ENCODE measurements around the gene TOGARAM1. TPM values are rescaled to one million over a fixed set of nuclear protein-coding genes. Genes with fewer than 3 reads are reported as not detected.
A peak's percentile ranks its signal among the peaks of the same experiment; 100 is the strongest.

TOGARAM1 gene
- total and polyA plus RNA-seq, 7 experiments from 2014 or later = 8.7 to 17.5 (median 12.0) TPM

DNA sequence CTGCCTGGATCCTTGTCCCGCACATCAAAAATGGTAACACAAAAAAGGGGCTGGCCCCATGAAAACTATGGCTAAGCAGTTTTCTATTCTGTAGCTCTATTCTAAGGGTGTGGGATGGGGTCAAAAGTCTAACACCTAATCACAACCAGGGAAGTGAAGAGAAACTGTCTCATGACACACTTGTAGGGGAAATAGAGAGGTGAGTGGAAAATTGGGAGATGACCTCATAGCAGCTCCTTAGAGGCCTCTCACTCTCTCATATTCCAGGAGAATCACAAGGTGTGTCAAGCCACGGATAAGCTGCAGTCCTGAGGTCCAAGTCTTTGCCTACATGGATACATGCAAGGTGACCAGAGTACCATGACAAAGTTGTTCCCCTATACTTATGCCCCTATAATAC is 10.9 kb upstream of the TOGARAM1 start:
- H3K36me3 Mint-ChIP-seq = peaks cover 7 to 46% (median 32%) of the 10 kb centered on the region in 5 donors
- ChIA-PET POLR2A (interaction anchor here (1.1 kb wide), 1 partner anchor 10 kb away, joined by 4 read pairs; no protein-coding TSS in a partner anchor), CTCF (no interaction called here)
- ATAC-seq = no peak
- H3K4me1 Mint-ChIP-seq = peaks cover 13 to 81% (median 68%) of the 10 kb centered on the region in 7 donors
- Histone ChIP-seq H3K4me1 (ENCODE audit: control insufficient read depth in 2 of 2, insufficient read depth in 2 of 2, low read length in 2 of 2) (peaks cover 0 to 8% of the 10 kb centered on the region in 2 donors), H3K27me3 (ENCODE audit: control insufficient read depth in 2 of 2, insufficient read depth in 2 of 2, low read length in 2 of 2) (no peaks in the 10 kb centered on the region), H3K27ac (ENCODE audit: low read depth, low read length) (no peak overlapping the region), H3K9me3 (ENCODE audit: control insufficient read depth in 2 of 3, low read length in 3 of 3) (no peaks in the 10 kb centered on the region), H3K36me3 (ENCODE audit: control insufficient read depth in 2 of 3, insufficient read depth in 3 of 3, low read length in 3 of 3) (peaks cover 0 to 12% (median 0%) of the 10 kb centered on the region in 3 experiments), H3K4me3 (ENCODE audit: low read length) (no peak overlapping the region)
- intact Hi-C loops (cut with micrococcal nuclease) = no loop called here
- H3K27me3 Mint-ChIP-seq = no peaks in the 10 kb centered on the region
- H3K4me3 Mint-ChIP-seq = peak overlapping the region in 1 of 10 donors; percentile 5
- no peak for DNase-seq
- H3K9me3 Mint-ChIP-seq = peaks cover 0 to 6% (median 0%) of the 10 kb centered on the region in 11 donors
- H3K27ac Mint-ChIP-seq = no peak overlapping the region

DNA sequence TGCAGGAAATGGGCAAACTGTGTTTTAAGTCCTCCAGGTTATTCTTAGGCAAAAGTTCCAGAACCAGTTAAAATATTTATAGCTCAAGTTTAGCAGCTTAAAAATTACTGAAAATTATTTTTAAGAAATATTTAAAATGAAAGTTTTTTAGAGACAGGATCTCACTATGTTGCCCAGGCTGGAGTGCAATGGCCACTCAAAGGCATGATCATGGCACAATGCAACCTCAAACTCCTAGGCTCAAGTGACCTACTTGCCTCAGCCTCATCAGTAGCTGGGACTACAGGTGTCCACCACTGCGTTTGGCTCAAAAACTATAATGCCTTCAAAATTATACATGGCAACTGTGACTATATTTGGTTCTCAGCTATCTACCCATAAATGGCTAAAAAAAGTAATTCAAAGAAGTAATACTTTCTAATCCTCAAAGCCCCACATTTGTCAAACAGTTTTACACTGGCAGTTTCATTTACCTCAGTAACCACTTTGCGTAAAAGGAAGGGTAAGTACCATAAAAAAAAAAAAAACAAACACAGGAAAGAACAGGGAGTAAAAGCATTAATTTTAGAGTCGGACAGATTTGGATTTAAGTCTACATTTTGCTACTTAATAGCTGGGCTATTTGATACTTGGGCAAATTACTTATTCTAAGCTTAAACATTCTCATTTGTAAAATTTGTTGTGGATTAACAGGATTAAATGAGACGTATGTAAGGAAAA is 9.4 kb upstream of the TOGARAM1 start:
- POLR2A ChIA-PET = interaction anchor here (1.2 kb wide), 1 partner anchor 9 kb away, joined by 3 read pairs; the partner anchor contains the start of genes KLHL28 and TOGARAM1
- CTCF ChIA-PET = no interaction called here
- Histone ChIP-seq H3K27me3 (ENCODE audit: control insufficient read depth in 2 of 2, insufficient read depth in 2 of 2, low read length in 2 of 2) (no peaks in the 10 kb centered on the region), H3K9me3 (ENCODE audit: control insufficient read depth in 2 of 3, low read length in 3 of 3) (no peaks in the 10 kb centered on the region), H3K36me3 (ENCODE audit: control insufficient read depth in 2 of 3, insufficient read depth in 3 of 3, low read length in 3 of 3) (peaks cover 0 to 7% (median 0%) of the 10 kb centered on the region in 3 experiments), H3K27ac (ENCODE audit: low read depth, low read length) (no peak overlapping the region), H3K4me3 (ENCODE audit: low read length) (no peak overlapping the region), H3K4me1 (ENCODE audit: control insufficient read depth in 2 of 2, insufficient read depth in 2 of 2, low read length in 2 of 2) (peaks cover 1 to 16% of the 10 kb centered on the region in 2 donors)
- no peak for ATAC-seq
- intact Hi-C loops (cut with micrococcal nuclease) = no loop called here
- no peaks in the 10 kb centered on the region for H3K9me3 Mint-ChIP-seq
- H3K27me3 Mint-ChIP-seq = no peaks in the 10 kb centered on the region
- DNase-seq = no peak
- H3K36me3 Mint-ChIP-seq = peaks cover 0 to 42% (median 26%) of the 10 kb centered on the region in 5 donors
- no peak overlapping the region for H3K4me3 Mint-ChIP-seq
- peaks cover 16 to 83% (median 72%) of the 10 kb centered on the region in 7 donors for H3K4me1 Mint-ChIP-seq
- H3K27ac Mint-ChIP-seq = no peak overlapping the region

- H3K4me1 Mint-ChIP-seq = peaks cover 22 to 76% (median 71%) of the 10 kb centered on the region in 7 donors
- Histone ChIP-seq H3K27me3 (ENCODE audit: control insufficient read depth in 2 of 2, insufficient read depth in 2 of 2, low read length in 2 of 2) (no peaks in the 10 kb centered on the region), H3K4me3 (ENCODE audit: low read length) (no peak overlapping the region), H3K4me1 (ENCODE audit: control insufficient read depth in 2 of 2, insufficient read depth in 2 of 2, low read length in 2 of 2) (peaks cover 18 to 32% of the 10 kb centered on the region in 2 donors), H3K36me3 (ENCODE audit: control insufficient read depth in 2 of 3, insufficient read depth in 3 of 3, low read length in 3 of 3) (peaks cover 0 to 7% (median 0%) of the 10 kb centered on the region in 3 experiments), H3K27ac (ENCODE audit: low read depth, low read length) (no peak overlapping the region), H3K9me3 (ENCODE audit: control insufficient read depth in 2 of 3, low read length in 3 of 3) (no peaks in the 10 kb centered on the region)
- ATAC-seq = no peak
- intact Hi-C loops (cut with micrococcal nuclease) = no loop called here
- ChIA-PET CTCF (no interaction called here), POLR2A (no interaction called here)
- H3K9me3 Mint-ChIP-seq = no peaks in the 10 kb centered on the region
- peak overlapping the region in 1 of 10 donors; percentile 9 for H3K4me3 Mint-ChIP-seq
- peaks cover 0 to 25% (median 17%) of the 10 kb centered on the region in 5 donors for H3K36me3 Mint-ChIP-seq
- no peaks in the 10 kb centered on the region for H3K27me3 Mint-ChIP-seq
- H3K27ac Mint-ChIP-seq = no peak overlapping the region
- DNase-seq = no peak
Measured at GRCh38 chr14:44954750-44955149, 7.2 kb upstream of the TOGARAM1 start.

GRCh38 chr14:44955528-44955927 is 6.5 kb upstream of the TOGARAM1 start:
- Histone ChIP-seq H3K27me3 (ENCODE audit: control insufficient read depth in 2 of 2, insufficient read depth in 2 of 2, low read length in 2 of 2) (no peaks in the 10 kb centered on the region), H3K9me3 (ENCODE audit: control insufficient read depth in 2 of 3, low read length in 3 of 3) (no peaks in the 10 kb centered on the region), H3K4me3 (ENCODE audit: low read length) (no peak overlapping the region), H3K36me3 (ENCODE audit: control insufficient read depth in 2 of 3, insufficient read depth in 3 of 3, low read length in 3 of 3) (peaks cover 0 to 7% (median 0%) of the 10 kb centered on the region in 3 experiments), H3K4me1 (ENCODE audit: control insufficient read depth in 2 of 2, insufficient read depth in 2 of 2, low read length in 2 of 2) (peaks cover 26 to 39% of the 10 kb centered on the region in 2 donors), H3K27ac (ENCODE audit: low read depth, low read length) (no peak overlapping the region)
- peak overlapping the region in 2 of 10 donors; percentile 17 to 18 for H3K4me3 Mint-ChIP-seq
- ChIA-PET CTCF (no interaction called here), POLR2A (no interaction called here)
- peaks cover 0 to 24% (median 16%) of the 10 kb centered on the region in 5 donors for H3K36me3 Mint-ChIP-seq
- H3K27me3 Mint-ChIP-seq = no peaks in the 10 kb centered on the region
- H3K27ac Mint-ChIP-seq = no peak overlapping the region
- H3K9me3 Mint-ChIP-seq = no peaks in the 10 kb centered on the region
- ATAC-seq = no peak
- peaks cover 30 to 81% (median 69%) of the 10 kb centered on the region in 7 donors for H3K4me1 Mint-ChIP-seq
- intact Hi-C loops (cut with micrococcal nuclease) = no loop called here
- no peak for DNase-seq

- Mint-ChIP-seq H3K4me3 (peak overlapping the region in 7 of 10 donors; percentile 19 to 71 (median 37)), H3K4me1 (peaks cover 22 to 72% (median 57%) of the 10 kb centered on the region in 7 donors), H3K36me3 (peaks cover 0 to 18% (median 10%) of the 10 kb centered on the region in 5 donors), H3K9me3 (no peaks in the 10 kb centered on the region), H3K27me3 (no peaks in the 10 kb centered on the region), H3K27ac (peak overlapping the region in 3 of 9 donors; percentile 7 to 34 (median 20))
- ChIA-PET POLR2A (interaction anchor here (0.7 kb wide), 1 partner anchor 63 kb away, joined by 3 read pairs; no protein-coding TSS in a partner anchor), CTCF (no interaction called here)
- ATAC-seq = no peak
- no peaks in the 10 kb centered on the region for H3K27me3 ChIP-seq (ENCODE audit: control insufficient read depth in 2 of 2, insufficient read depth in 2 of 2, low read length in 2 of 2)
- H3K4me1 ChIP-seq (ENCODE audit: control insufficient read depth in 2 of 2, insufficient read depth in 2 of 2, low read length in 2 of 2) = peaks cover 30 to 43% of the 10 kb centered on the region in 2 donors
- no peak for DNase-seq
- H3K36me3 ChIP-seq (ENCODE audit: control insufficient read depth in 2 of 3, insufficient read depth in 3 of 3, low read length in 3 of 3) = peaks cover 0 to 5% (median 0%) of the 10 kb centered on the region in 3 experiments
- intact Hi-C loops (cut with micrococcal nuclease) = no loop called here
- no peaks in the 10 kb centered on the region for H3K9me3 ChIP-seq (ENCODE audit: control insufficient read depth in 2 of 3, low read length in 3 of 3)
- no peak overlapping the region for H3K4me3 ChIP-seq (ENCODE audit: low read length)
- H3K27ac ChIP-seq (ENCODE audit: low read depth, low read length) = no peak overlapping the region
Measured at GRCh38 chr14:44956866-44957265, 5.1 kb upstream of the TOGARAM1 start.

DNA sequence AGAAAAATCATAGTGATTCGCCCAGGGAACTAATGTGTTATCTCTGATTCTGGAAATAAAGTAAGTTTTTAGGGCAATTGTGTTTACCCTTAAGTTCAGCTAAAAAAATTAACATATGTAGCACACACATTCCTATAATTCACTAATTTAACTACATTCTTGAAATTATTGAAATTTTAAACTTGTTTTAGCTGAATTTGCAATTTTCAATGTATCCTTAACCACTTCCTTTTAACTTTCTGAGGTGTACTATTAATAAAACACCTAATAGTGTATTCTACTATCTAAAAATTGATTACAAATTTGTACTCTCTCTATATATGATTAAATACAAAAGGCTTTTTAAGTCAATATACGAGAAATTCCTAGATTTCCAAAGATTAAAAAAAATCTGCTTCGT is 2.5 kb upstream of the TOGARAM1 start:
- ATAC-seq (no peak), DNase-seq (no peak)
- H3K27me3 Mint-ChIP-seq = no peaks in the 10 kb centered on the region
- peaks cover 30 to 55% of the 10 kb centered on the region in 2 donors for H3K4me1 ChIP-seq (ENCODE audit: control insufficient read depth in 2 of 2, insufficient read depth in 2 of 2, low read length in 2 of 2)
- H3K27me3 ChIP-seq (ENCODE audit: control insufficient read depth in 2 of 2, insufficient read depth in 2 of 2, low read length in 2 of 2) = no peaks in the 10 kb centered on the region
- peaks cover 33 to 71% (median 56%) of the 10 kb centered on the region in 7 donors for H3K4me1 Mint-ChIP-seq
- POLR2A ChIA-PET = no interaction called here
- peak overlapping the region in 1 of 9 donors; percentile 38 for H3K27ac Mint-ChIP-seq
- peaks cover 0 to 5% (median 0%) of the 10 kb centered on the region in 3 experiments for H3K36me3 ChIP-seq (ENCODE audit: control insufficient read depth in 2 of 3, insufficient read depth in 3 of 3, low read length in 3 of 3)
- no peak overlapping the region for H3K4me3 ChIP-seq (ENCODE audit: low read length)
- peak overlapping the region in 5 of 10 donors; percentile 48 to 85 (median 75) for H3K4me3 Mint-ChIP-seq
- peaks cover 0 to 11% (median 8%) of the 10 kb centered on the region in 3 experiments for H3K9me3 ChIP-seq (ENCODE audit: control insufficient read depth in 2 of 3, low read length in 3 of 3)
- intact Hi-C loops (cut with micrococcal nuclease) = no loop called here
- peaks cover 0 to 23% (median 10%) of the 10 kb centered on the region in 11 donors for H3K9me3 Mint-ChIP-seq
- H3K27ac ChIP-seq (ENCODE audit: low read depth, low read length) = no peak overlapping the region
- CTCF ChIA-PET = no interaction called here
- H3K36me3 Mint-ChIP-seq = peaks cover 8 to 15% (median 12%) of the 10 kb centered on the region in 5 donors

All from naive thymus-derived CD4-positive, alpha-beta T cell (primary cell).